Coronary artery (tissue), 2 donors: ENCODE measurements around the gene POC1A.

ENCODE experiments used
- DNase-seq: peaks from one replicate; pipeline ENCODE4 v3.0.0-alpha.2; 2017; ENCODE audit warnings: low spot score
- H3K27ac ChIP-seq, 2 donors: fragments of 200-600 bp; sonication (generic); one replicate each; pipeline ENCODE4 v1.5.1; 2016 to 2019
- H3K4me3 ChIP-seq: fragments of 200-600 bp; sonication (generic); 2 replicates; pipeline ENCODE4 v1.5.1; 2016; ENCODE audit warnings: mild to moderate bottlenecking, moderate library complexity
- CTCF ChIP-seq: fragments of 200-600 bp; sonication (generic); IDR thresholded peaks from one replicate; pipeline ENCODE4 v1.5.1; 2019; ENCODE audit warnings: antibody characterized with exemption

The POC1A gene

GRCh38 chr3:52054661-52055511, 99.3 kb downstream of the POC1A start:
- no peak for DNase-seq
- Histone ChIP-seq H3K27ac (peak overlapping the region; percentile 88 to 98), H3K4me3 (peak overlapping the region; percentile 84)
- no peak for TF ChIP-seq CTCF

GRCh38 chr3:52053307-52054304, 100.6 kb downstream of the POC1A start:
- Histone ChIP-seq H3K4me3 (peak overlapping the region; percentile 84), H3K27ac (peak overlapping the region; percentile 88 to 98)
- TF ChIP-seq CTCF: peak; percentile 19
- no peak for DNase-seq

GRCh38 chr3:52052831-52053306, 101.4 kb downstream of the POC1A start:
- peak overlapping the region; percentile 84 for H3K4me3 ChIP-seq
- peak overlapping the region; percentile 88 to 98 for H3K27ac ChIP-seq
- peak; percentile 92 for DNase-seq
- TF ChIP-seq CTCF: no peak

- H3K27ac ChIP-seq: peak overlapping the region in 1 of 2 donors; percentile 98
- no peak overlapping the region for H3K4me3 ChIP-seq
- no peak for TF ChIP-seq CTCF
- DNase-seq: no peak
Observed at GRCh38 chr3:52051444-52051843, 102.8 kb downstream of the POC1A start.

GRCh38 chr3:52050571-52050970, 103.7 kb downstream of the POC1A start:
- no peak for DNase-seq
- no peak overlapping the region for H3K27ac ChIP-seq
- no peak for TF ChIP-seq CTCF
- no peak overlapping the region for H3K4me3 ChIP-seq

GRCh38 chr3:52049503-52049902, 104.7 kb downstream of the POC1A start:
- Histone ChIP-seq H3K4me3 (no peak overlapping the region), H3K27ac (peak overlapping the region in 1 of 2 donors; percentile 21)
- no peak for DNase-seq
- no peak for TF ChIP-seq CTCF
